Fibroblast of upper back skin (primary cell): ENCODE results near the gene MT1E.
"Not testable (repeated sequence)": the region's sequence is repeated elsewhere in the genome, so short reads cannot be mapped to it uniquely, and the experiment has no call there.

Experiments used
- DNase-seq: peaks from one replicate; pipeline ENCODE4 v3.0.0-alpha.2; 2013

Gene MT1E

DNA sequence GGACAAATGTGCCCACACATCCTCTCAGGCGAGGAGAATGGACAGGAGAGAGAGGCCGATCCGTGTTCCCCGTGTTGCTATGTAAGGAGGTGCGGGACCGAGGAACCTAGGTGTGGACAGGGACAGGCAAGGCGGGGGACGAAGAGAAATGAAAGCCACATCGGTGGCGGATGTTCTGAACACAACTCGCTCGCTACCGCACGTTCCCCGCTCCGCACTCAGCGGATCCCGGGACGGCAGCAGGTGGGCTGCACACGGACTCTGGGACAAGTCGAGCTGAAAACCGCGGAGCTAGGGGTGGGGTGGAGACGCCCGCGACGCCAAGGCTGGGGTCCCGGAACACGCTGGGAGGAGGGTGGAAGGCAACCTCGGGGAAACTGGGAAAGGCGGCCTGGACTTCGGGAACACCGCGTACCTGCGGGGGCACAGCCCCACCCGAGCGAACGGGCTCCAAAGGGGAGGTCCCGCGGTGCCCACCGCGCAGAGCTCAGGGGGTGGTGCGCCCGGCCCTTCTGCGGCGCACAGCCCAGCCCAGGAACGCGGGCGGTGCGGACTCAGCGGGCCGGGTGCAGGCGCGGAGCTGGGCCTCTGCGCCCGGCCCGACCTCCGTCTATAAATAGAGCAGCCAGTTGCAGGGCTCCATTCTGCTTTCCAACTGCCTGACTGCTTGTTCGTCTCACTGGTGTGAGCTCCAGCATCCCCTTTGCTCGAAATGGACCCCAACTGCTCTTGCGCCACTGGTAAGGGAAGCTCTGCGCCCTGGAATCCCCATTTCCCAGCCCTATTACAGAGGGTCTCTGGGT is at the start of gene MT1E:
Gene MT1E (plus strand): TSS at position 642 of the 803 bp plus-strand sequence. CDS start 71 bp downstream, at position 713.
- DNase-seq, result peak; percentile 84

DNA sequence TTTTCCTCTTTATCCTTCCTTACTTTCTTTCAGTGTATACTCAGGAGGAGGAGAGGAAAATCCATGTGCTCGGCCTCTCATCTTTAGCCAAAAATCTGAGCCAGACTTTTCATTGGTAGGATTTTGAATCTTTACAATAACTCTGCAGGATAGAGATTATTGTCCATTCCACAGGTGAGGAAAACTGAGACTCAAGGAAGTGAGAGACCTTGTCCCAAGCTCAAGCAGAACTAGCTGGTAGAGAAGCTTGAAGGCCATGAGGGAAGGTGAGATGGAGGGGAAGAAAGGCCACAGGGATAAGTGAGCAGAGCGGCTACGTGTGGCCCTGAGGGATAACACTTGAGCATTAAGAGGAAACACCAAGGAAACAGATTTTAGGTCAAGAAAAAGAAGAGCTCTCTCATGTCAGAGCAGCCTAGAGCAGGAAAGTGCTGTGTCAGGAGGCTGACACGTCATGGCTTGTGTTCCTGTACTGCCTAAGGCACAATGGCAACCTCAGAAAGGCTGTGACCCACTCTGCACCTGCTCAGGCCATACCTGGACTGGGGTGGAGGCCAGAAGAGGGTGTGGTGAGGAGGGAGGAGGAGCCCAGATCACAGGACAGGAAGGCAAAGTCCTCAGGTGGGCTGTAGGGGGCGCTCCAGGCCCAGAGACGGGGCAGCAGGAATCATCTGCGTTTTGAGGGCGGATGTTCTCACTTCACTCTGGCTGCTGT is 48.8 kb upstream of the MT1E start:
- DNase-seq, result peak; percentile 44

DNA sequence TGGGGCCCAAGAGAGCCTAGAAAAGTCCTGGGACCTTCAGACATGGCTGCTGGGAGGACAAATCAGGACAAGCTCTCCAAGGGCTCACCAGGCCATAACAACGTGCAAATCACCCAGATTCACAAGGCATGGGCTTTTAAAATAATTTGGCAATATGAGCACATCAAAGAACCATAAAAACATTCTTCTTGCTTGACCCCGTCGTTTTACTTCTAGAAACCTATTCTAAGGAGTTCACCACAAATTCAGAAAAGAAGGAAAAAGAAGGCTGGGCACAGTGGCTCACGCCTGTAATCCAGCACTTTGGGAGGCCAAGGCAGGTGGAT is 48.3 kb upstream of the MT1E start:
- DNase-seq, result no peak

DNA sequence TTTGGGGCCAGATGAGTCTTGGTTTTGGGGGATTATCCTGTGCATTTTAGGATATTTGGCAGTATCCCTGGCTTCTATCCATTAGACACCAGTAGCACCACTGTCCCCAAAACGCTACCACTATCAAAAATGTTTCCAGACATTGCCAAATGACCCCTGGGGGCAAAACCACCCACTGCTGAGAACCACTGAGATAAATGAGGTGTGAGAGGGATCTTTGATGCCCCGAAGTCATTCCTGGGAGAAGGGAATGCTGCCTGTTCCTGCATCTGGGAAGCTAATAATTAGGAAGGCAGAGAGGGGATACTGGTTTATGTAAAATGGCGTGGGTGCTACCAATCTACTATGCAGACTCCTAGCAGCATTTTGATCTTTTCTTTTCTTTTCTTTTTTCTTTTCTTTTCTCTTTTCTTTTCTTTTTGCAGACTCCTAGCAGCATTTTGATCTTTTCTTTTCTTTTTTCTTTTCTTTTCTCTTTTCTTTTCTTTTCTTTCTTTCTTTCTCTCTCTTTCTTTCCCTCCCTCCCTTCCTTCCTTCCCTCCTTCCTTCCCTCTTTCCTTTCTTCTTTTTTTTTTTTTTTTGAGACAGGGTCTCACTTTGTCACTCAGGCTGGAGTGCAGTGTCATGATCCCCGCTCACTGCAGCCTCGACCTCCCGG is 45.1 kb upstream of the MT1E start:
- no peak for DNase-seq

DNA sequence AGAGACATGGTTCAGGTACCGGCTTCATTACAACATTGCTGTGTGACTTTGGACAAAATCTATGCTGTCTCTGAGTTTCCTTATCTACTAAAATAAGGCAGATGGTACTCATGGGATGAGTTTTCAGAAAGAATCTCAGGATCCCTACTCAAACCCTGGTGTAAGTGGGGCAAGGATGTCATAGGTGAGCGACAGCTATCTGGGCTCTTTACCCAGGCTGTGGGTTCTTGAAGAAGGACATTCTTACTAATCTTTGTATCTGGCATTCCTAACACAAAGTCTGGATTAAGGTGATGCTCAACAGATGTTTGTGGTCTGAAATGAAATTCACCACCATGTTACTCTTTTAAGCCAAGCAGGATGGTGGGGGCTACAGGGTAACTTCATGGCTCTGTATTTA is 42.7 kb upstream of the MT1E start:
- not testable (repeated sequence) for DNase-seq

DNA sequence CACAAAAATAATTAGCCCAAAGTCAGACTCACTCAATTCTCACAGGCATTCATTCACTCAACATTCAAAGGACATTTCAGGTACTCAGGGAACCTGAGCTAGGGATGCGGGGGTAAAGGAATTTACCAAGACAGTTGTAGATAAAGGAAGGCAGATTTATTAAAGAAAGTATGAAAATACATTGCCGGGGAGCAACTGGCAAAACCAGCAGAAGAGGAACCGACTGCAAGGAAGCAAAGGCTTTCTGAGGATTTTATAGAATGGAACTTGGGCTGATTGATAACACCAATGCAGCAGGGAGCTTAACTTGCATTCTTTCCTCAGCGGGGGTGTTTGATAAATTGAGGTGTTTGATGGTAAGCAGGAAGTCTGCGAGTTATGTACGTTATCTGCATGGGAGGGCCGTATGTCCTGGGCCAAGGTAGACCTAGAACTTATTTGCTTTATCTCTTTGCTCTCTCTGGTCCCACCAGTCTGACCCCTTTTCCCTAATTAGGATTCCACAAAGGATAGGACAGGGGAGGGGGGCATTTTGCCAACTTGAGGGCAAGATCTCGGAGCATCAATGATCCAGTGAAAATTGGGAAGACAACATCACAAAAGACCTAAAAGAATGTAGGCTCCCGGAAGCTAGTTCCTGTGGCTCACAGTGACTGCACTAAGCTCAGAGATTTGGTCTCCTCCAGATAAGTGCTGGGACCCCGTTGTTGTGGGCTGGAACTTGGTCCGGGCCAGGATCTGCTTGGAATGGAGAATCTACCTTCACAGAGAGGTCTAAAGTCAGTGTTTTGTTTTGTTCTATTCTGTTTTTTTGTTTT is 42.0 kb upstream of the MT1E start:
- DNase-seq, result no peak

DNA sequence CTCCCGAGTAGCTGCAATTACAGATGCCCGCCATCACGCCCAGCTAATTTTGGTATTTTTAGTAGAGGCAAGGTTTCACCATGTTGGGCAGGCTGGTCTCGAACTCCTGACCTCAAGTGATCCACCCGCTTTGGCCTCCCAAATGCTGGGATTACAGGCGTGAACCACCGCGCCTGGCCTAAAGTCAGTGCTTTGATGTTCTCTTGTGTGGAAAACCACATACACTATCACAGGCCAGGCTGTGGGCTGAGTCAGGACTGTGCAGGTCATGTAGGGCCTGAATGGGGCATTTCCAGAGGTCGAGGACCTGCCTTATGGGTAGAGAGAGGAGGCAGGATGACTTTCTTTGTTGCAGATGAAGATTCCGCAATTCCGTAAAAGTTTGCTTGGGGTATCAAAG is 41.3 kb upstream of the MT1E start:
- DNase-seq, result no peak

DNA sequence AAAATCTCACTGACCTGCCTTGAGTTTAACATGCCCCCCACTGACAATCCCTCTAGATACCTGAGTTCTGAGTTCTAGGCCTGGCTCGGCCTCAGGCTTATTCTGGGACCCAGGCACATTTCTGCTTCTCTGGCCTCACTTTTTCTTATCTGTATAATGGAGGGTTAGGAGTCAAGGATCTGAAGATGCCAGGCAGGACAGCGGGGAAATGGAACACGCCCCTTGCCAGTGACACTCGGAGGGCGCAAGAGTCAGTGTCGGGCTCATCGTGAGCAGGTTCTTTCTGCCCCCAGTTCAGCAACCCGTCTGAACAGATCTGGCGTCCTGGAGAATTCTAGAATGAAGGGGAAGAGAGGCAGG is 36.8 kb upstream of the MT1E start:
- no peak for DNase-seq

DNA sequence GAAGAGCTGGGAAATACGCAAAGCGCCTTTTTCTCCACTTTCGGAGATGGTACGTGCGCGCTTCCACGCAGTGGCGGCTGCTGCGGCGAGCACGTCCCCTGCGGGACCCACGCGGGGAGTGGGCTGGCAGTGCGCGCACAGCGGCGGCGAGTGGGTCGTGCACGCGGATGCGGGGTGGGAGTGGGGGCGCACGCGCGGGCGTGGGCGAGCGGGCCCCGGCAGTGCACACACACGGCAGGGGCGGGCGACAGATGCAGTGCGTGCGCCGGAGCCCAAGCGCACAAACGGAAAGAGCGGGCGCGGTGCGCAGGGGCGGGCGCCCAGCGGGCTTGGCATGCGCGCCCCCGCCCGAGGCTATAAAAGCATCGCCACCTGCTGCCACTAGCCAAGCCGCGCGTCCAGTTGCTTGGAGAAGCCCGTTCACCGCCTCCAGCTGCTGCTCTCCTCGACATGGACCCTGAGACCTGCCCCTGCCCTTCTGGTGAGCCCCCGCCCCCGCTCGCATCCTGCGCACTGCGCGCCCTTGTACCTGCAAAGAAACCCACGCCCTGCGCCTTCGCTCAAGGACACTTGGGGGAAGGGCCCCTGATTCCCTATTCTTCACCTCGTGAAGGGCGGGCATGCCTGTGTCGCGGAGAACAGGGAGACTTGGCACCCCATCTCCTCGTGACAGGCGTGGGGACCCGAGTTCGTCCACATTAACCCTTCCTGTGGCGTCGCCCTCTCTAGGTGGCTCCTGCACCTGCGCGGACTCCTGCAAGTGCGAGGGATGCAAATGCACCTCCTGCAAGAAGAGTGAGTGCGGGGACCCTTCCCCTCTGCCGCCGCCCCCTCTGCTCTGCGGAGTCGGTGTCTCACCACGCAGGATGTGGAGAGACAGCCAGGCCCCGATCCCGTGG is 36.2 kb upstream of the MT1E start, which contains the start of gene MT3:
Gene MT3 (plus strand): TSS at position 388 of the 899 bp plus-strand sequence. CDS start 63 bp downstream, at position 451.
- no peak for DNase-seq

DNA sequence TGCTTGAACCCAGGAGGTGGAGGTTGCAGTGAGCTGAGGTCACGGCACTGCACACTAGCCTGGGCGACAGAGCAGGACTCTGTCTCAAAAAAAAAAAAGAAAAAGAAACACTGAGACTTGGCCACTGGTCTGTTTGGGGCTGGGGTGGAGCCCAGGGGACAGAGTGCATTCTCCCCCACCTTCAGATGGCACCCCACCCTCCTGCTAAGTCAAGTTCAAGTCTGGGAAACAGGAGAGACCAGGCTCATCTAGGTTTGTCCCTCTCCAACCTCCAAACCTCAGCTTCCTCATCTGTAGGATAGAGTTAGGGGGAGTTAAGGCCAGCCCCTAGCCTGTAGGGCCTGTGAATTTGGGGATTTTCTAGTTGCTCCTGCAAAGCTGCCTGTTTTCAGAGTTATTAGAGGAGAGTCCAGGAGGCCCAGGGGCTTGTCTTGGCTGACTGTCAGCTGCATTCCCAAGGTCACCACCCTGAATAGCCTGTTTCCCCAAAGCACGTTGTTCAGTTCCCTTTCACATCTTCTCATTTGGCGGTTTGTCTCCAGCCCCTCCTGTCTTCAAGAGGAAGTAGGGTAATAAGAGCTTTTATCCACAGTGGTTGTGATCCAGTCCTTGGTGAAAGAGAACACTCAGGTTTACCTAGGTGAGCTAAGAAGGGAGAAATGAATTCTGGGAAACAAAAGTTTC is 34.1 kb upstream of the MT1E start:
- no peak for DNase-seq

DNA sequence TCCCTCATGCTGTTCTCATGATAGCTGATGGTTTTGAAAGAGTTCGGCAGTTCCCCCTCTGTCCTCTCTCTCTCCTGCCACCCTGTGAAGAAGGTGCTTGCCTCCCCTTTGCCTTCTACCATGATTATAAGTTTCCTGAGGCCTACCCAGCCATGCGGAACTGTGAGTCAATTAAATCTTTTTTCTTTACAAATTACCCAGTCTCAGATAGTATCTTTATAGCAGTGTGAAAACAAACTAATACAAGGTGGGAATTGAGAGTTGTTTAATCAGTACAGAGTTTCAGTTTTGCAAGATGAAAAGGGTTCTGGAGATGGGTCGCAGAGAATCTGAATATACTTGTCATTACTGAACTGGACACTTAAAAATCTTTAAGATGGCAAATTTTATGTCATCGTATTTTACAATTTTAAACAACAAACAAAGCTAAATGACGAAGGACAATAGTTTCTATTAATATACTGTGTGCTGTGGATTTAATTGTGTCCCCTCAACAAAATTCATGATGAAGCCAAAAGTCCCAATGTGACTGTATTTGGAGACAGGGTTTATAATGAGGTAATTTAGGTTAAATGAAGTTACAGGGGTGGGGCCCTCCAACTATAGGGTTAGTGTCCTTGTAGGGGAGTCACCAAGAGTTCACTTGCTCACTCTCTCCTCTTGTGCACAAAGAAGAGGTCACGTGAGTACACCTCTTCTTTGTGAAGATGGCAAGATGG is 31.8 kb upstream of the MT1E start:
- DNase-seq, result no peak

DNA sequence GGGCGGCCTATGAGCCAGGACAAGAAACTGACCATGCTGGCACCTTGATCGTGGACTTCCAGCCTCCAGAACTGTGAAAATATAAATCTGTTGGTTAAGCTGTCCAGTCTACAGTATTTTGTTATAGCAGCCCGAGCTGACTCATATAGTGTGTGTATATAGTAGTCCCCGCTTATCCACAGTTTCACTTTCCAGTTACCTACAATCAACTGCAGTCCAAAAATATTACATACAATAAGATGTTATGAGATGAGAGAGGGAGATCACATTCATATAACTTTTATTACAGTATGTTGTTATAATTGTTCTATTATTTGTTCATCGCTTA is 31.3 kb upstream of the MT1E start:
- DNase-seq, result no peak

DNA sequence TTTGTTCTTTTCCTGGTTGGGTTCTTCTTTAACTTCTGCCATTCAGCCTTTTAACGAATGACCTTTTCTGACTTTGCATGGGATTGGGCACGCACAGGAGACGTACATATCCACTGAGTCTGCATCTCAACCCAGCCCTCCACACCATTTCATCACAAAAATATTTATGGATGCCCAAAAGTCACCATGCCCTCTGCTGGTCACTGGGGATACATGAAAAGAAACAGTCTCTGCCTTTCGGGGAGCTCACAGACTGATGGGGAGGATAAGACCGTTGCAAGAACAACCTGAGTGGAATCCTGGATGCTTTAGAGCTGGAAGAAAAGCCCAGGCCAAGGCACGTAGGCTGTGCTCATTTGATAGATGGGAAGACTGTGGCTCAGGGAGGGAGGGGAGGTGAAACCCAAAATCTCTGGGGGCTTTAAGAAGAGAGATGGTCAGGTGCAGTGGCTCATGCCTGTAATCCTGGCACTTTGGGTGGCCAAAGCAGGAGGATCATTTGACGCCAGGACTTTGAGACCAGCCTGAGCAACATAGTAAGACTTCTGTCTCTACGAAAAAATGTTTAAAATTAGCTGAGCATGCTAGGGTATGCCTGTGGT is 25.1 kb upstream of the MT1E start:
- peak; percentile 63 for DNase-seq

DNA sequence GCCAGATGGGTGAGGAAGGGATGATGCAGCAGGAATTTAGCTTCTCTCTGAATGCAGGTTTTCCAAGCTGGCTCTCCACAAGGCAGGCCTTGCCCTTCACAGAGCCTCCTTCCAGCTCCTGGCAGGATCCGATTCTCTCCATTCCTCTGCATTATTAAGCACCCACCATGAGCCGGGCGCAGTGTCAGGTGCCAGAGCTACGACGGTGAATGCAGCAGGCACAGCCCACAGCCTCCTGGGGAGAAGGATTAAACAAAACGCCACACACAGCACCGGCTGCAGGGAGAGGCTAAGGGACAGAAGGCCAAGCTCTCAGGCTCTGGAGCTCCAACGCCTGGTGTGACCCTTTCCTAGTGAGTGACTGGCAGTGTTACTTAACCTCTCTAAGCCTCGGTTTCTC is 24.3 kb upstream of the MT1E start:
- DNase-seq, result no peak

DNA sequence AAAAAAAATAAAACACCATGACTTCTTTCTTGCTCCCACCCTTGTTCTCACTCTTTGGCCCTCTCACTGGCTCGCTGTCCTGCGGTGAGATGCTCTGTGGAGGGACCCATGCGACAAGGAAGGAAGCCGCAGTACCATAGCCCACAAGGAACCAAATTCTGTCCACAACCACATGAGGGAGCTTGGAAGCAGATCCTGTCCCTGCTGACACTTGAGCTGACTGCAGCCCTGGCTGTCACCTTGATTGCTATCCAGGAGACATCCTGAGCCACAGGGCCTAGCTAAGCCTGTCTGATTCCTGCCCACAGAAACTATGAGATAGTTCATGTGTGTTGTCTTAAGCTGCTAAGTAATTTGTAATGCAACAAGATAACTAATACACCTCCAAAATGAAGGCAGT is 22.0 kb upstream of the MT1E start:
- peak; percentile 43 for DNase-seq

DNA sequence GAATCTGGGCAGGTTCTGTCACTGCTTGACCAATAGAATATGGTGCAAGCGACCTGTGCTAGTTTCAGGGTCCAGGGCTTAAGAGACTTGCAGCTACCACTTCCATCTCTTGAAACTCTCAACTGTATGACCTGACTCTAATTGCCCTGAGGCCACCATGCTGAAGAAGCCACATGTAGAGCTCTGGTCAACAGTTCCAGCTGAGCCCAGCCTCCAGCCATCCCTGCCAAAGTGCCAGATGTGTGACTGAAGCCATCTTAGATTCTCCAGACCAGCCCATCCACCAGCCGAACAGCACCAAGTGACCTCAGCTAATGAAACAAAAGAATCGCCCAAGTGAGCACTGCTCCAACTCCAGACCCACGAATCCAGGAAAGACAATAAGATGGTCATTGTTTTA is 20.6 kb upstream of the MT1E start:
- DNase-seq, result no peak

DNA sequence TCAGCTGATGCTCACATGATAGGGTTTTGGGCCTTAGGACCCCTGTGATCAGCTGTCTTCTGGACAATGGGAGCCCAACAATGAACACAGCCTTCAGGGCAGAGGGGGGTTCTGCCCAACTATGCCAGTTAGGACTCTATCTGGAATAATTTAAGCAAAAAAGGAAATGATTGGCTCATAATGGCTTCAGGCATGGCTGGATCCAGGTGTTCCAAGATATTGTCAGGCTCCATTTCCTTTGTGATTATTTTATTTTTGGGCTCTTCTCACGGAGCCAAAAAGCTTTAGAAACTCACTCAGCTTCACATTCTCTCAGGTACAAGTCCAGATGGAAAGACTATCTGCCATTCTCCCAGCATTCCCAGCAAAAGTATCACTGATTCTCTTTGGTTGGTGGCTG is 20.1 kb upstream of the MT1E start:
- no peak for DNase-seq

DNA sequence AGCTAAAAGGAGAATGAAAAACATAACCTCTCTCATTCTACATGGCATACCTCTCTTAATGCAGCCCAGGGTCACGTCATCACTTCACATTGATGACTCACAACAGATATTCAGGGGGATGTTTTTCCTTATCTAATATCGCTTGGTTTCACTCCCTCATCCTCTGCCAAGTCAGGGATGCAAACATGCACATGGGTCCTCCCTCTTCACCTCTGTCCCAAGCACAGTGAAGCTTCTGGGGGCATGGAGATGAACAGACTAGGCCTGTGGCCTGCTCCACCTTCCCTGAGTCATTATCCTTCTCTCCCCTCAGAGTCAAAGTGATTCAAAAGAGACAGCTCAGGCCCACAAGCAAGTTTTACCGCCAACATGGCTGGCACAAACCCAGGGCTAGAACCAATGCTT is 19.5 kb upstream of the MT1E start:
- DNase-seq, result peak; percentile 83

DNA sequence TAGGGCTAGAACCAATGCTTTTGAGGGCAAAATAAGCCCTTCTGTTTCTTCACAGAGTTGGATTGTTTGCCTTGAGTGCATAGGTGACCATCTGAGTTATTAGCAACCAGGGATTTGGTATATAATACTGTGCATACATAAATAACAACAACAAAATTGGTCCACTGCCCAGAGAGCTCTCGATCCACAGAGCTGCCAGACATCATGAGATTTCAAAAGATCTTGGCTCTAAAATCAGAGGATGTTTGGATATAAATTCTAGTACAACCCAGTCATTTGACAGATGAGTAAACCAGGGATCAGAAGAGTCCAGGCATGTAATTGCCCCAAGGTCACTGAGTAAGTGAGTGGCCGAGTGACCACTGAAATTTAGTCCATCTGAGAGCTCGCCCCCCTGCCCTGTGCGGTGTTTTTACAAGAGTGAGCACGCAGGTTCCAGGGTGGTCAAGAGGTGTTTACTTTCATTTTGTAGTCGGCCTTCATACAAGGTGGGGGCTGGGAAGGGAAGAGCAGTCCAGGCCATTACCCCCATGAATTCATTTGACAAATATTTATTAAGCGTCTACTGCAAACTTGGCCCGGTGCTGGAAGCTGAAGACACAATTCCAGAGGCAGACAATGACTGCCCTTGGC is 19.0 kb upstream of the MT1E start:
- peak; percentile 69 for DNase-seq

DNA sequence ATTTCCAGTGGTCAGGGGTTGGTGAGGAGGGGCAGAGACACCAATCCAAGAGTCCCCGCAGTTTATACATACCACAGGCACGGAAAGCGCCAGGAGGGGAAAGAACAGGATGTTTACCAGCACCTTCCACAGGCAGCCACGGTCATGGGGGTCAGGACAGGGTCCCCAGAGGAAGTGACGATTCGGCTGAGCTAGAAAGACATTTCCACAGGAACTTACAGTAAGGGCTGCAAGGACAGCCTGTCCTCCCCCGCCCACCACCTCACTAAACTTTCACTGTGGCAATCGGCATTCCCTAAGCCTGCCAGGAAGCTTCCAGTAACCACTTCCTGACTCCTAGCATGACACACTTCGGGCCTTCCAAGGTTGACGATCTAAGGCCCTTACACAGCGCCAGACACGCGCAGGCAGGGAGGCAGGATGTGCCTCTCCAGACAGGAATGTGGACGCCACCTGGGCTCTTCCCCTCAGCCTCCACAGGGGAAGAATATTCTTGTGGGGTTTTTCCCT is 18.4 kb upstream of the MT1E start:
- peak; percentile 99 for DNase-seq
